ENCODE measurements around the gene CCND1. TPM values are rescaled to one million over a fixed set of nuclear protein-coding genes. Genes with fewer than 3 reads are reported as not detected.
A peak's percentile ranks its signal among the peaks of the same experiment; 100 is the strongest.

Gene CCND1
- total RNA-seq, 6 experiments from 2014 or later: 1,259 to 2,084 (median 1,434) TPM

GRCh38 chr11:69697469-69697843 is 56.5 kb downstream of the CCND1 start:
- DNase-seq: no peak
- Mint-ChIP-seq H3K4me1 (ENCODE audit: low read depth) (peaks cover 9% of the 10 kb centered on the region), H3K4me3 (no peak overlapping the region), H3K36me3 (ENCODE audit: low read depth) (no peaks in the 10 kb centered on the region), H3K9me3 (peaks cover 3% of the 10 kb centered on the region), H3K27ac (no peak overlapping the region), H3K27me3 (ENCODE audit: insufficient read depth) (peaks cover 49% of the 10 kb centered on the region)
- TF ChIP-seq CTCF (IDR thresholded peaks at IDR 0.05): no peak

DNA sequence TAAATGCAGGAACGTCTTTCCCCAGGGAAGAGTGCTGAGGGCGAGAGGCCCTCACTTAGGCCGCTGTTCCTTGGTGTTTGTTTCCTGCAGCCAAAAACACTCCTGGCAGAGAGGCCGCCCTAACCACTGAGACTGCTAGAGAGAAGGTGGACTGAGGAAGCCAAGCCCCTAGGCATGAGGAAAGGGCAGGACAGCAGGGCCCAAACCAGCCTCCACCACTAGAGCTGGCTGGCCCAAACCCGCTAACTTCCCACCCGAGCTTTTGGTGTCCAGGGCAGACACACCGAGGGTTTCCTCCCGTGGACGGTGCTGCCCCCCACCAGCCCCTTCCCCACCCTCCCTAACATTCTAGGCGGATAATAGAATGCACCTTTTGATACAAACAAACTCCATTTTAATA is 56.9 kb downstream of the CCND1 start:
- Mint-ChIP-seq H3K27ac (no peak overlapping the region), H3K27me3 (ENCODE audit: insufficient read depth) (peaks cover 50% of the 10 kb centered on the region), H3K4me1 (ENCODE audit: low read depth) (peaks cover 9% of the 10 kb centered on the region), H3K9me3 (no peaks in the 10 kb centered on the region), H3K4me3 (no peak overlapping the region), H3K36me3 (ENCODE audit: low read depth) (no peaks in the 10 kb centered on the region)
- no peak for TF ChIP-seq CTCF (IDR thresholded peaks at IDR 0.05)
- no peak for DNase-seq

DNA sequence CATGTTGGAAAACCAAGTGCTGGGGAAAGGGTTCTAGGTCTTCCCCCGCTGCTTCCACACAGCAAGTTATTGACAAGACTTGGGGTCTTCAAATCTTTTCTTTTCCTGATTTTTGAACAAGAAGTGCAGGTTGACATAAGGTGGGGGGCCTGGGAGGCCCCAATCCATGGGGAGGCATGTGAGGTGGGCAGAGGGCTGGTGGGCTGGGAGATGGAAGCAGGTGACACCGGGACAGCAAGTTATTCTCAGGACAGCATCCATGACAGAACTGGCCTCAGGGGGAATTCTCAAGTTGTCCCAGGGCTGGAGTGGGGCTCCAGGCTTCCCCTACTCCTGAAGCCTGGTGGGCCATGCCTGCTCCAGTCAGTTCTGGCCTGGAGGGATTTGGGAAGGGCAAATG is 57.4 kb downstream of the CCND1 start:
- Mint-ChIP-seq H3K36me3 (ENCODE audit: low read depth) (no peaks in the 10 kb centered on the region), H3K9me3 (no peaks in the 10 kb centered on the region), H3K4me3 (no peak overlapping the region), H3K4me1 (ENCODE audit: low read depth) (peaks cover 9% of the 10 kb centered on the region), H3K27me3 (ENCODE audit: insufficient read depth) (peaks cover 50% of the 10 kb centered on the region), H3K27ac (no peak overlapping the region)
- DNase-seq: no peak
- no peak for TF ChIP-seq CTCF (IDR thresholded peaks at IDR 0.05)

GRCh38 chr11:69699213-69699612 is 58.3 kb downstream of the CCND1 start:
- no peak for TF ChIP-seq CTCF (IDR thresholded peaks at IDR 0.05)
- H3K36me3 Mint-ChIP-seq (ENCODE audit: low read depth): no peaks in the 10 kb centered on the region
- peaks cover 42% of the 10 kb centered on the region for H3K27me3 Mint-ChIP-seq (ENCODE audit: insufficient read depth)
- no peak overlapping the region for H3K27ac Mint-ChIP-seq
- H3K9me3 Mint-ChIP-seq: no peaks in the 10 kb centered on the region
- no peak for DNase-seq
- no peak overlapping the region for H3K4me3 Mint-ChIP-seq
- peaks cover 9% of the 10 kb centered on the region for H3K4me1 Mint-ChIP-seq (ENCODE audit: low read depth)

DNA sequence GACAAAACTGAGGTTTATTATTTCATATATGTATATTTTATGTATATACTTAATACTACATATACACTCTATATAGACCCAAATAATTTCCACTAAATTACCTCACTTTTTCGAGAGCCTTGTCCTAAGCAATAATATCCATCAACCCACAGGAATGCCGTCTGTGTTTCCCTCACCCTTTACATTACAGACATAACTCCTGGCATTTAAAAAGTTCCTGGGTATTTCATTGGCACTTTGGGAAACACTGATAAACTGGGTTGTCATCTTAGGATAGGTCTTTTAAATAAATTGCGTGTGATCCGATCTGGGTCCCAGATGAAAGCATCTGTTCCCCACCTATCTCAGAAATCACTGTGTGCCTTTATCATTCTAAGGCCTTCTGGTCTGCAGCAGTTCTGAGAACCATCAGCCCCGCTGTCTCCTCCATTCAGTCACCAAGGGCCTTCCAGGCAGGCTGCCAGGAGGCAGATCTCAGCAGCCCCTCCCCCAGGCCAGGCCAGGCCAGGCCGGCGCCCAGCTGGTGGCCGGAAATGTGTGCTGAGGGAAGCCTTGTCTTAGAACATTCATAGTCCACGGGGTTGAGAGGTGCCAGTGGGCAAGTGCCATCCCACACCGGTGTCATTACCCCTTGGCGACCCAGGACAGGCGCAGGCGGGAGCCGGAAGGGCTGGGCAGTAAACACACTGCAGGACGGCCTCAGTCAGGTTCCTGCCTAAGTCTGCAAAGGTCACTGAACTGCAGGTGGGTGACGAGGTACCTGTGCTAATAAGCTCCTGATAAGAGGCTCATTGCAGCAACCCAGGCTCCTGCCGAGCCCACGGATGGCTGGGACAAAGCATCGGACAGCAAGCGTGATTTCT is 59.6 kb downstream of the CCND1 start:
- no peak for TF ChIP-seq CTCF (IDR thresholded peaks at IDR 0.05)
- peaks cover 43% of the 10 kb centered on the region for H3K27me3 Mint-ChIP-seq (ENCODE audit: insufficient read depth)
- no peaks in the 10 kb centered on the region for H3K9me3 Mint-ChIP-seq
- no peak overlapping the region for H3K4me3 Mint-ChIP-seq
- H3K4me1 Mint-ChIP-seq (ENCODE audit: low read depth): peaks cover 9% of the 10 kb centered on the region
- H3K36me3 Mint-ChIP-seq (ENCODE audit: low read depth): no peaks in the 10 kb centered on the region
- no peak overlapping the region for H3K27ac Mint-ChIP-seq
- DNase-seq: peak; percentile 36
